Measurements from ENCODE around the gene TCERG1. TPM values are rescaled to one million over a fixed set of nuclear protein-coding genes. Genes with fewer than 3 reads are reported as not detected.

TCERG1 gene
- 10 to 100 TPM; 22.2 to 75.3 (median 28.8) TPM for polyA plus RNA-seq
- long read RNA-seq, donor 1, partial matches to known transcripts: 58 of 65 reads
- long read RNA-seq, donor 1, other reads (novel, unspliced or antisense): 0 of 65 reads
- long read RNA-seq, donor 2: 0 reads
- long read RNA-seq, donor 3, partial matches to known transcripts: 8 of 12 reads
- long read RNA-seq, donor 3, other reads (novel, unspliced or antisense): 0 of 12 reads
- long read RNA-seq, donor 4: 0 reads
- long read RNA-seq, donor 5, partial matches to known transcripts: 0 of 1 reads
- long read RNA-seq, donor 5, other reads (novel, unspliced or antisense): 0 of 1 reads
- long read RNA-seq, donor 6, partial matches to known transcripts: 0 of 1 reads
- long read RNA-seq, donor 6, other reads (novel, unspliced or antisense): 0 of 1 reads
- long read RNA-seq, donor 7, full-length matches to known transcripts: 3 of 8 reads
- long read RNA-seq, donor 7, partial matches to known transcripts: 5 of 8 reads
- long read RNA-seq, donor 7, other reads (novel, unspliced or antisense): 0 of 8 reads
- long read RNA-seq, donor 8: 0 reads
- long read RNA-seq, donor 9, partial matches to known transcripts: 7 of 7 reads
- long read RNA-seq, donor 9, other reads (novel, unspliced or antisense): 0 of 7 reads
- long read RNA-seq, donor 10, partial matches to known transcripts: 44 of 45 reads
- long read RNA-seq, donor 10, other reads (novel, unspliced or antisense): 0 of 45 reads

GRCh38 chr5:146446861-146447733 lies at the start of gene TCERG1:
TSS of gene TCERG1 (plus strand) at chr5:146447333. CDS start at chr5:146447350, 17 bp downstream.
- H3K4me3 ChIP-seq (ENCODE audit: low read depth in 1 of 3, low read length in 3 of 3): peak within 1 kb of the TSS; percentile 84 to 99 (median 90)
- no peaks in the 10 kb centered on the region for H3K36me3 ChIP-seq (ENCODE audit: control insufficient read depth in 3 of 3, insufficient read depth in 2 of 3, low read depth in 1 of 3, low read length in 3 of 3)
- H3K27me3 ChIP-seq (ENCODE audit: control insufficient read depth in 3 of 3, insufficient read depth in 3 of 3, low read length in 3 of 3): no peaks in the 10 kb centered on the region
- H3K27ac ChIP-seq (ENCODE audit: low read depth in 1 of 3, low read length in 2 of 3): peak within 1 kb of the TSS; percentile 90 to 95 (median 90)
- FAIRE-seq (peak; percentile 51), DNase-seq (peak; percentile 100)
- H3K4me1 ChIP-seq (ENCODE audit: control insufficient read depth in 3 of 3, insufficient read depth in 2 of 3, low read depth in 1 of 3, low read length in 2 of 3): peaks cover 4 to 11% (median 6%) of the 10 kb centered on the region in 3 donors
- 0 to 1% (median 1%) methylated on average over 58 to 68 of the region's 68 CpGs for WGBS, 3 donors
- H3K9me3 ChIP-seq (ENCODE audit: control insufficient read depth in 2 of 2, insufficient read depth in 1 of 2, low read depth in 1 of 2, low read length in 1 of 2): no peaks in the 10 kb centered on the region

- Histone ChIP-seq H3K36me3 (ENCODE audit: control insufficient read depth in 3 of 3, insufficient read depth in 2 of 3, low read depth in 1 of 3, low read length in 3 of 3) (no peaks in the 10 kb centered on the region), H3K4me1 (ENCODE audit: control insufficient read depth in 3 of 3, insufficient read depth in 2 of 3, low read depth in 1 of 3, low read length in 2 of 3) (no peaks in the 10 kb centered on the region), H3K4me3 (ENCODE audit: low read depth in 1 of 3, low read length in 3 of 3) (no peak overlapping the region), H3K9me3 (ENCODE audit: control insufficient read depth in 2 of 2, insufficient read depth in 1 of 2, low read depth in 1 of 2, low read length in 1 of 2) (no peaks in the 10 kb centered on the region), H3K27ac (ENCODE audit: low read depth in 1 of 3, low read length in 2 of 3) (no peak overlapping the region), H3K27me3 (ENCODE audit: control insufficient read depth in 3 of 3, insufficient read depth in 3 of 3, low read length in 3 of 3) (peaks cover 0 to 26% (median 4%) of the 10 kb centered on the region in 3 donors)
- FAIRE-seq (no peak), DNase-seq (no peak)
- WGBS, 3 donors: 84 to 92% (median 85%) methylated on average over 4 of the region's 4 CpGs
Observed at GRCh38 chr5:146398826-146399225, 48.3 kb upstream of the TCERG1 start.

GRCh38 chr5:146399481-146399880 lies 47.7 kb upstream of the TCERG1 start:
- Histone ChIP-seq H3K36me3 (ENCODE audit: control insufficient read depth in 3 of 3, insufficient read depth in 2 of 3, low read depth in 1 of 3, low read length in 3 of 3) (no peaks in the 10 kb centered on the region), H3K27ac (ENCODE audit: low read depth in 1 of 3, low read length in 2 of 3) (no peak overlapping the region), H3K4me1 (ENCODE audit: control insufficient read depth in 3 of 3, insufficient read depth in 2 of 3, low read depth in 1 of 3, low read length in 2 of 3) (no peaks in the 10 kb centered on the region), H3K4me3 (ENCODE audit: low read depth in 1 of 3, low read length in 3 of 3) (no peak overlapping the region), H3K9me3 (ENCODE audit: control insufficient read depth in 2 of 2, insufficient read depth in 1 of 2, low read depth in 1 of 2, low read length in 1 of 2) (no peaks in the 10 kb centered on the region), H3K27me3 (ENCODE audit: control insufficient read depth in 3 of 3, insufficient read depth in 3 of 3, low read length in 3 of 3) (peaks cover 0 to 26% (median 7%) of the 10 kb centered on the region in 3 donors)
- DNase-seq (no peak), FAIRE-seq (no peak)
- WGBS, 3 donors: 72 to 86% (median 80%) methylated on average over 1 of the region's 1 CpG

GRCh38 chr5:146400201-146400600 lies 46.9 kb upstream of the TCERG1 start:
- WGBS, 3 donors: 66 to 81% (median 80%) methylated on average over 2 of the region's 2 CpGs
- Histone ChIP-seq H3K27me3 (ENCODE audit: control insufficient read depth in 3 of 3, insufficient read depth in 3 of 3, low read length in 3 of 3) (peaks cover 0 to 23% (median 7%) of the 10 kb centered on the region in 3 donors), H3K4me3 (ENCODE audit: low read depth in 1 of 3, low read length in 3 of 3) (no peak overlapping the region), H3K9me3 (ENCODE audit: control insufficient read depth in 2 of 2, insufficient read depth in 1 of 2, low read depth in 1 of 2, low read length in 1 of 2) (no peaks in the 10 kb centered on the region), H3K27ac (ENCODE audit: low read depth in 1 of 3, low read length in 2 of 3) (no peak overlapping the region), H3K4me1 (ENCODE audit: control insufficient read depth in 3 of 3, insufficient read depth in 2 of 3, low read depth in 1 of 3, low read length in 2 of 3) (no peaks in the 10 kb centered on the region), H3K36me3 (ENCODE audit: control insufficient read depth in 3 of 3, insufficient read depth in 2 of 3, low read depth in 1 of 3, low read length in 3 of 3) (no peaks in the 10 kb centered on the region)
- DNase-seq (no peak), FAIRE-seq (no peak)

GRCh38 chr5:146401021-146401420 lies 46.1 kb upstream of the TCERG1 start:
- DNase-seq: no peak
- H3K4me1 ChIP-seq (ENCODE audit: control insufficient read depth in 3 of 3, insufficient read depth in 2 of 3, low read depth in 1 of 3, low read length in 2 of 3): no peaks in the 10 kb centered on the region
- FAIRE-seq: no peak
- H3K4me3 ChIP-seq (ENCODE audit: low read depth in 1 of 3, low read length in 3 of 3): no peak overlapping the region
- 63 to 66% (median 66%) methylated on average over 9 of the region's 9 CpGs for WGBS, 3 donors
- peaks cover 0 to 23% (median 7%) of the 10 kb centered on the region in 3 donors for H3K27me3 ChIP-seq (ENCODE audit: control insufficient read depth in 3 of 3, insufficient read depth in 3 of 3, low read length in 3 of 3)
- H3K9me3 ChIP-seq (ENCODE audit: control insufficient read depth in 2 of 2, insufficient read depth in 1 of 2, low read depth in 1 of 2, low read length in 1 of 2): no peaks in the 10 kb centered on the region
- no peaks in the 10 kb centered on the region for H3K36me3 ChIP-seq (ENCODE audit: control insufficient read depth in 3 of 3, insufficient read depth in 2 of 3, low read depth in 1 of 3, low read length in 3 of 3)
- no peak overlapping the region for H3K27ac ChIP-seq (ENCODE audit: low read depth in 1 of 3, low read length in 2 of 3)

- H3K36me3 ChIP-seq (ENCODE audit: control insufficient read depth in 3 of 3, insufficient read depth in 2 of 3, low read depth in 1 of 3, low read length in 3 of 3): no peaks in the 10 kb centered on the region
- no peaks in the 10 kb centered on the region for H3K9me3 ChIP-seq (ENCODE audit: control insufficient read depth in 2 of 2, insufficient read depth in 1 of 2, low read depth in 1 of 2, low read length in 1 of 2)
- H3K4me3 ChIP-seq (ENCODE audit: low read depth in 1 of 3, low read length in 3 of 3): no peak overlapping the region
- H3K27ac ChIP-seq (ENCODE audit: low read depth in 1 of 3, low read length in 2 of 3): no peak overlapping the region
- FAIRE-seq: no peak
- peaks cover 0 to 19% (median 7%) of the 10 kb centered on the region in 3 donors for H3K27me3 ChIP-seq (ENCODE audit: control insufficient read depth in 3 of 3, insufficient read depth in 3 of 3, low read length in 3 of 3)
- no peaks in the 10 kb centered on the region for H3K4me1 ChIP-seq (ENCODE audit: control insufficient read depth in 3 of 3, insufficient read depth in 2 of 3, low read depth in 1 of 3, low read length in 2 of 3)
- 63 to 79% (median 73%) methylated on average over 4 of the region's 4 CpGs for WGBS, 3 donors
- no peak for DNase-seq
Observed at GRCh38 chr5:146402949-146403348, 44.2 kb upstream of the TCERG1 start.

DNA sequence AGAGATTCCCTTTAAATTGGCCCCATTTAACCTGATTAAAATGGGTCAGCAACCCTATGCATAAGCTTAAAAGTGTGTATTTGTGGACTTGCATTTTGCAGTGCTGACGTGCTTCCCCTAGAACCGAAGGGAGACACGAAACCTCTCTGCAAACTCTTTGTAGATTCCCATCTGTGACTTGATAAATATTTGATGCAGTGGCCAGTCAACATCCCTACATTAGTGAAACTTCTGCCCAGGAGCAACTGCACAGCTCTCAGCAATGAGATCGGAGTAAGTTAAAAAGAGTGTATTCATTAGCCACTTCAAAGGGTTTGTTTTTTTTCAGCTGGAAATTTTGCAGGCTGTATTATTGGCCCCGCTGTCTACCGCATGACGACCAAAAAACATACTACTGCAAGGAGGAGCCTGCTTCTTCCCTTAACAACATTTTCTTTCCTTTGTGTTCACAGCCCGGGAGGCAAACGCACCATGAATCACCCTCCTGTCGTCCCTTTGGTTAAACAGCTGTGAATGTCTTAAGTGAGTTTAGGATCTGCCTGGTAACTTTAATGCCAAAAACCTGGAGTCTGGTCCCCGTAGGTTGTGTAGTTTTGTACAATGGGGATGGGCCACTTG lies 38.0 kb upstream of the TCERG1 start:
- no peak for DNase-seq
- WGBS, 3 donors: 40 to 50% (median 43%) methylated on average over 11 of the region's 11 CpGs

More for the DNA sequence above, 38.0 kb upstream of the TCERG1 start:
- Histone ChIP-seq H3K4me3 (ENCODE audit: low read depth in 1 of 3, low read length in 3 of 3) (no peak overlapping the region), H3K36me3 (ENCODE audit: control insufficient read depth in 3 of 3, insufficient read depth in 2 of 3, low read depth in 1 of 3, low read length in 3 of 3) (no peaks in the 10 kb centered on the region), H3K27ac (ENCODE audit: low read depth in 1 of 3, low read length in 2 of 3) (no peak overlapping the region), H3K27me3 (ENCODE audit: control insufficient read depth in 3 of 3, insufficient read depth in 3 of 3, low read length in 3 of 3) (peaks cover 0 to 3% (median 3%) of the 10 kb centered on the region in 3 donors), H3K9me3 (ENCODE audit: control insufficient read depth in 2 of 2, insufficient read depth in 1 of 2, low read depth in 1 of 2, low read length in 1 of 2) (no peaks in the 10 kb centered on the region), H3K4me1 (ENCODE audit: control insufficient read depth in 3 of 3, insufficient read depth in 2 of 3, low read depth in 1 of 3, low read length in 2 of 3) (no peaks in the 10 kb centered on the region)
- no peak for FAIRE-seq
